Caco-2 (cell line): Measurements from ENCODE around the gene KIF6. TPM values are rescaled to one million over a fixed set of nuclear protein-coding genes. Genes with fewer than 3 reads are reported as not detected.

Experiments used
- BruUV-seq: library from RNA; stranded (reverse); fragments of 400-500 nt; replicated peaks from 2 replicates; lab custom pipeline; 2021; lab: Mats Ljungman, UMichigan
- CTCF ChIA-PET: fragments of 300-600 bp; sonication (Branson Sonifier 250); formaldehyde crosslinking; loops from one replicate; lab custom pipeline; 2022; ENCODE audit warnings: antibody characterized with exemption; lab: Charles Lee
- POLR2A ChIA-PET: fragments of 300-600 bp; sonication (Branson Sonifier 250); formaldehyde crosslinking; loops from one replicate; lab custom pipeline; 2022; ENCODE audit warnings: antibody characterized with exemption; lab: Charles Lee
- DNase-seq, 2 experiments: peaks; one replicate each; pipeline versions ENCODE4 v3.0.0 to v3.0.0-alpha.2; 2020 to 2022
- H3K27me3 ChIP-seq: replicated peaks from 2 replicates; pipeline ENCODE4 v1.6.0; 2011; ENCODE audit warnings: low read length; ENCODE audit not compliant: control insufficient read depth, insufficient read depth
- H3K36me3 ChIP-seq: 2 replicates; pipeline ENCODE4 v1.5.1; 2011; ENCODE audit warnings: low read length; ENCODE audit not compliant: control insufficient read depth, insufficient read depth
- H3K4me1 ChIP-seq: fragments of 250-450 bp; sonication (Bioruptor Pico); 2 replicates; pipeline ENCODE4 v1.5.1; 2020; ENCODE audit warnings: mild to moderate bottlenecking
- H3K4me3 ChIP-seq: 2 replicates; pipeline ENCODE4 v1.5.1; 2011; ENCODE audit warnings: low read depth, mild to moderate bottlenecking, control low read depth, low read length
- H3K9me3 ChIP-seq: fragments of 250-450 bp; sonication (Bioruptor Pico); 2 replicates; pipeline ENCODE4 v1.5.1; 2020; ENCODE audit warnings: mild to moderate bottlenecking, moderate library complexity
- H3K27ac Mint-ChIP-seq: one replicate; pipeline ENCODE4 v1.8.0; 2022; ENCODE audit warnings: mixed read lengths; ENCODE audit not compliant: unreplicated experiment
- H3K27me3 Mint-ChIP-seq: one replicate; pipeline ENCODE4 v1.8.0; 2022; ENCODE audit warnings: mixed read lengths; ENCODE audit not compliant: insufficient read depth, unreplicated experiment
- H3K36me3 Mint-ChIP-seq: one replicate; pipeline ENCODE4 v1.8.0; 2022; ENCODE audit warnings: mild to moderate bottlenecking, mixed read lengths; ENCODE audit not compliant: insufficient read depth, unreplicated experiment
- H3K4me1 Mint-ChIP-seq: one replicate; pipeline ENCODE4 v1.8.0; 2022; ENCODE audit warnings: low read depth, mixed read lengths; ENCODE audit not compliant: unreplicated experiment
- H3K4me3 Mint-ChIP-seq: one replicate; pipeline ENCODE4 v1.8.0; 2022; ENCODE audit warnings: mild to moderate bottlenecking, moderate library complexity, mixed read lengths; ENCODE audit not compliant: unreplicated experiment
- H3K9me3 Mint-ChIP-seq: one replicate; pipeline ENCODE4 v1.8.0; 2022; ENCODE audit warnings: mixed read lengths; ENCODE audit not compliant: unreplicated experiment
- CTCF ChIP-seq, 2 experiments: fragments of 200-600 bp in 1 of 2; IDR thresholded peaks; 1 replicate in 1 of 2; 2 replicates in 1 of 2; pipeline versions ENCODE4 v1.5.1 to v1.8.0; 2011 to 2022; ENCODE audit warnings: antibody characterized with exemption in 1 of 2, control low read depth in 1 of 2, inconsistent platforms in 1 of 2, low read depth in 1 of 2, low read length in 1 of 2, mild to moderate bottlenecking in 1 of 2, moderate library complexity in 1 of 2; ENCODE audit not compliant: insufficient read depth in 1 of 2, severe bottlenecking in 1 of 2, unreplicated experiment in 1 of 2
- intact Hi-C: fragments of 100-400 bp; cut with micrococcal nuclease; formaldehyde crosslinking; loops from one replicate; pipeline ENCODE4 v1.10.0; 2022; ENCODE audit not compliant: unreplicated experiment
- total RNA-seq: library from RNA; stranded (reverse); gene quantifications from 2 replicates; pipeline ENCODE4 v1.2.3, GENCODE V29; 2022

Gene KIF6
- total RNA-seq, 1 experiment from 2014 or later = not detected

GRCh38 chr6:39760226-39760952, 35.2 kb upstream of the KIF6 start:
- no TSS peak for BruUV-seq
- no peaks in the 10 kb centered on the region for H3K27me3 ChIP-seq
- ChIA-PET POLR2A (no interaction called here), CTCF (no interaction called here)
- no peaks in the 10 kb centered on the region for H3K9me3 Mint-ChIP-seq
- no peaks in the 10 kb centered on the region for H3K36me3 Mint-ChIP-seq
- no peak for DNase-seq
- no peak overlapping the region for H3K27ac Mint-ChIP-seq
- H3K27me3 Mint-ChIP-seq = peaks cover 6% of the 10 kb centered on the region
- H3K9me3 ChIP-seq = no peaks in the 10 kb centered on the region
- no peak overlapping the region for H3K4me3 Mint-ChIP-seq
- H3K4me1 ChIP-seq = no peaks in the 10 kb centered on the region
- no peaks in the 10 kb centered on the region for H3K36me3 ChIP-seq
- no peak for TF ChIP-seq CTCF (IDR thresholded peaks at IDR 0.05; ENCODE audit: insufficient read depth in 1 of 2, low read depth in 1 of 2, low read length in 1 of 2, severe bottlenecking in 1 of 2, unreplicated experiment in 1 of 2)
- no peaks in the 10 kb centered on the region for H3K4me1 Mint-ChIP-seq
- H3K4me3 ChIP-seq = no peak overlapping the region
- intact Hi-C loops = no loop called here

- BruUV-seq = no TSS peak
- ChIA-PET POLR2A (no interaction called here), CTCF (no interaction called here)
Measured at GRCh38 chr6:39758905-39759605, 33.8 kb upstream of the KIF6 start.

DNA sequence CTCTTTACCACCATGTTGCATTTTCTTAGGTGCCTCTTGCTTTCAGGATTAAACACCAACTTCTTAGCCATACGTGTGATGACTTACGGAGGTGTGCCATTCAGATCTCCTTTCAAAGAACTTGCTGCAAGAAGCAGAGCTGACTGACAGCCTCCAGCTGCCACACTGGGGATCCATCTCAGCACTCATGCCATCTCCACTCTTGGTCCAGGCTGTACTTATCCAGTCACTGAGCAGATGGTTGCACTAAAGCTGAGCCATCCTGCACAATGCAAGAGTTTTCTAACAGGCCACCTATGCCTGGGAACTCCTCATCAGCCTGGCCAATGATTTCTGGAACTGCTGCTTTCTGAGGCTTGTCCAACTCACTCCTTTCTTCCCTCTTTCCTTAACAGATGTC, 31.4 kb upstream of the KIF6 start:
- DNase-seq = no peak
- no peak for TF ChIP-seq CTCF (IDR thresholded peaks at IDR 0.05; ENCODE audit: insufficient read depth in 1 of 2, low read depth in 1 of 2, low read length in 1 of 2, severe bottlenecking in 1 of 2, unreplicated experiment in 1 of 2)
- no peaks in the 10 kb centered on the region for H3K9me3 Mint-ChIP-seq
- no peak overlapping the region for H3K27ac Mint-ChIP-seq
- BruUV-seq = no TSS peak
- ChIA-PET CTCF (no interaction called here), POLR2A (no interaction called here)
- H3K36me3 Mint-ChIP-seq = no peaks in the 10 kb centered on the region
- Histone ChIP-seq H3K36me3 (no peaks in the 10 kb centered on the region), H3K27me3 (no peaks in the 10 kb centered on the region), H3K4me3 (no peak overlapping the region), H3K4me1 (no peaks in the 10 kb centered on the region), H3K9me3 (no peaks in the 10 kb centered on the region)
- H3K27me3 Mint-ChIP-seq = no peaks in the 10 kb centered on the region
- intact Hi-C loops = no loop called here
- no peak overlapping the region for H3K4me3 Mint-ChIP-seq
- no peaks in the 10 kb centered on the region for H3K4me1 Mint-ChIP-seq

More at GRCh38 chr6:39758905-39759605, 33.8 kb upstream of the KIF6 start:
- Mint-ChIP-seq H3K27me3 (peaks cover 4% of the 10 kb centered on the region), H3K4me1 (no peaks in the 10 kb centered on the region), H3K36me3 (no peaks in the 10 kb centered on the region), H3K9me3 (no peaks in the 10 kb centered on the region), H3K4me3 (no peak overlapping the region), H3K27ac (no peak overlapping the region)
- intact Hi-C loops = no loop called here
- Histone ChIP-seq H3K4me1 (no peaks in the 10 kb centered on the region), H3K9me3 (no peaks in the 10 kb centered on the region), H3K4me3 (no peak overlapping the region), H3K27me3 (no peaks in the 10 kb centered on the region), H3K36me3 (no peaks in the 10 kb centered on the region)
- DNase-seq = no peak
- no peak for TF ChIP-seq CTCF (IDR thresholded peaks at IDR 0.05; ENCODE audit: insufficient read depth in 1 of 2, low read depth in 1 of 2, low read length in 1 of 2, severe bottlenecking in 1 of 2, unreplicated experiment in 1 of 2)
